ENCODE data around the gene UBE2G1.

The UBE2G1 gene

GRCh38 chr17:4334332-4334731 is 32.1 kb downstream of the UBE2G1 start:
- no peak for DNase-seq (ENCODE audit: low spot score)

DNA sequence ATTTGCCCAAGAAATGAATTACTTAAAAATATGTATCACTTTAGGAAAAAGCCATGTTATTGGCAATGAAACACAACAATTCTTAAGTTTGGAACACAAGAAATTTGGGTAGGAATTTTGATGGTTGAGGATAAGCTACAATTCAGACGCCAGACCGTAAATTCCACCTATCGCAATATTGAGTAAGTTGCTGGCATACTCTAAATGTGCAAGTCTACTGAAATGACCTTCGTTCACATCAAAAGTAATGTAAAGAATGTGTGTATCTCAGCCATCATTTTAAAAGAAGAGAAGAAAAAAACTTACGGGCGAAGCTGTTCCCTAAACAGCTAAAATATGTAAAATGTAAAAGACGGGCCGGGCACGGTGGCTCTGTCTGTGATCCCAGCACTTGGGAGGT is 33.4 kb downstream of the UBE2G1 start:
- no peak for DNase-seq (ENCODE audit: low spot score)

DNA sequence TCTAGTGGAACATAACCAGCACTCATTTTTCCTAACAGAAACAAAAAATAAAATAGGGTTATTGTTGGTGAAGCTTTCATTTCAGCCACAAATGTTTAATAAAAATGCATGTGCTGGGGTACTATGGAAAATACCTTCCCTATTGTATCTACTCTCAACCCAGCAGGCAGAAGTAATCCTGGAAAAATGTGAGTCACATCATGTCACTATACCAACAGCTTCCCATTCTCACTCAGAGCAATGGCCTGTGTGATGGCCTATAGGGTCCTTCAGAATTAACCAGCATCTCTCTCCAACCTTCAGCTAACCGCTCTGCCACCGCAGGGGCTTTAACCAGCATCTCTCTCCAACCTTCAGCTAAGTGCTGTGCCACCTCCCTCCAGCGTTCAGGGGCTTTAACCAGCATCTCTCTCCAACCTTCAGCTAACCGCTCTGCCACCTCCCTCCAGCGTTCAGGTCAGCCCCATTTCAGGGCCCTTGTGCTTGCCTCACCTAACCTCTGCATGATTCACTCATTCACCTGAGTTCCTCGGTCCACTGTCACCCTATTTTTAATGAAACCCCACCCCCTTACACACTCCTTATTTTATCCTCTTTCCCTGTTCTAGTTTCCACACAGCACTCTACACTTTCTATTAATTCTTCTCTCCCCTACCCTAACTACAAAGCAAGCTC is 34.0 kb downstream of the UBE2G1 start:
- DNase-seq (ENCODE audit: low spot score) = no peak

DNA sequence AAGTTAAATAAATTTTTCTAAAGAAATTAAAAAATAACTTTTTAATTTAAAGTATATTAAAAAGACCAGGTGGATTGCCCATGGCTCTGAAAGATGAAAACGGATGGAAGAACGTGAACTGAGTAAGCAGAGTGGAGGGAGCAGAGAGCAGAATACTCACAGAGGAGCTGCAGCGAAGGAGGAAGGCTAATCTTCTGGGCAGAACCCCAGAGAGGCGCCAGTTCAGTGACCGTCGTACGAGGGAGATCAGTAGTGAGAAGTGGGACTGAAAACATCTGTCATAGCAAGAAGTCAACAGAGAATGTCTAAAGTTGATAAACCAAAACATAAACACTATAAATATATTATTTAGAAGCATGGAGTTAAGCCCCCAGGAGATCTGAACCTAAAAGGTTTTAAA is 34.9 kb downstream of the UBE2G1 start:
- DNase-seq (ENCODE audit: low spot score) = no peak

- DNase-seq (ENCODE audit: low spot score) = no peak
Measured at GRCh38 chr17:4329838-4330237, 36.6 kb downstream of the UBE2G1 start.

DNA sequence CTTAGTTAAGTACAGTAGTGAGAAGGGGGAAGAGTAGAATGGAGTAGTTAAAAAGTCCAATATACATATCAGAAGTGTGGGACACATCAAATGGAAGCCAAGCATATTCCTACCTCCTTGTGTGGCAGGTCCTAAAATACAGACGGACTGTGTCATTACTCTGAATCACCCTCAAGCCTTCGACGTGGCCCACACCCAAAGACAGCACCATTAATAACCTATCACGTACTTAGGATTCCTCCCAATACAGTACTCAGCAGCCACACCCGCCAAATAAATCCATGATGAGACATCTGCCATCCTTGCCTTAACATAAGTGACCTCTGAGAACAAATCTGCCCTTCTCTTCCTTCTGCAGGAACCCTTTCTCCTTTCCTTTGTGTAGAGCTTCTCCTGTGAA is 38.9 kb downstream of the UBE2G1 start:
- no peak for DNase-seq (ENCODE audit: low spot score)

GRCh38 chr17:4326608-4327007 is 39.9 kb downstream of the UBE2G1 start:
- no peak for DNase-seq (ENCODE audit: low spot score)

DNA sequence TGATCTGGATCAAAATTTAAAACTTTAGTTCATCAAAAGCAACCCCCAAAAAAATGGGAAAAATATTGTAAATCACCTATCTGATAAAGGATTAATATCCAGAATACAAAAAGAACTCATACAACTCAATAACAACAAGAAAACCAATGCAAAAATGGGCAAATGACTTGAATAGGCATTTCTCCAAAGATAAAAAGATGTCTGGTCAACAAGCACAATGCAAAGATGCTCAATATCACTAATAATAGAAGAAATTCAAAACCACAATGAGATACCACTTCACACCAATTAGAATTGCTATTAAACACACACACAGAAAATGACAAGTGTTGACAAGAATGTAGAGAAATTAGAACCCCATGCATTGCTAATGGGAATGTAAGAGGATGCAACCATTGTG is 40.4 kb downstream of the UBE2G1 start:
- DNase-seq (ENCODE audit: low spot score) = no peak

GRCh38 chr17:4324463-4324862 is 42.0 kb downstream of the UBE2G1 start:
- no peak for DNase-seq (ENCODE audit: low spot score)

DNA sequence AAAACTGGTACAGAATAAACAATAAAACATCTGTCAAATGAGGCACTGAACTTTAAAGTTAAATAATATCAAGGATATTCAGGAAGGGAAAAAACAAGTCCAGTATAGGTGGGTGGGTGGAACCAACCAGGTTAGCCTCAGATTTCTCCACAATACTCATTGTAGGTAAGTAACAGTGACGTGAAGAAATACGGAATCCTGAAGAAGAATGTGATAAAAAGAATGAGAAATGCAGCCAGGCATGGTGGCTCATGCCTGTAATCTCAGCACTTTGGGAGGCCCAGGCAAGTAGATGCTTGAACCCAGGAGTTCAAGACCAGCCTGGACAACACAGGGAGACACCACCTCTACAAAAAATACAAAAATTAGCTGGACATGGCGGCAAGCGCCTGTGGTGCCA is 47.3 kb downstream of the UBE2G1 start:
- no peak for DNase-seq (ENCODE audit: low spot score)

GRCh38 chr17:4318596-4318995 is 47.9 kb downstream of the UBE2G1 start:
- no peak for DNase-seq (ENCODE audit: low spot score)

GRCh38 chr17:4318186-4318585 is 48.3 kb downstream of the UBE2G1 start:
- no peak for DNase-seq (ENCODE audit: low spot score)

DNA sequence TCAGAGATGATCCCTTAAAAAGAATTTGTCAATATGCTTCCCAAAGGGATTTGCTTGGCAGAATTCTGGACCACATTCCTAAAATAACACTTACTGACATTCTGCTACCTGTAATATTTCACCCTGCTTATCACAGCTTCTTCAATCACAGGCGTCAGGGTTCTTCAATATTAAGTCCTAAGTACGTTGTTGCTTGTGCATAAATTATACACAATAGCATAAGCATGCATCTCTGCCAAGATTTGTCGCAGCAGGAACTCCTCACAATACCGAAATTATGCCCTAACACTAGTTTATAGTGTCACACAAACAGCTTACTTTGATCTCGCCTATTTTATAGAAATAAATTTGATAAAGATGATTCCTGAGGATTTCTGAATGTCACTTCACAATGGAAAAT is 48.9 kb downstream of the UBE2G1 start:
- no peak for DNase-seq (ENCODE audit: low spot score)

GRCh38 chr17:4316648-4317047 is 49.8 kb downstream of the UBE2G1 start:
- no peak for DNase-seq (ENCODE audit: low spot score)

DNA sequence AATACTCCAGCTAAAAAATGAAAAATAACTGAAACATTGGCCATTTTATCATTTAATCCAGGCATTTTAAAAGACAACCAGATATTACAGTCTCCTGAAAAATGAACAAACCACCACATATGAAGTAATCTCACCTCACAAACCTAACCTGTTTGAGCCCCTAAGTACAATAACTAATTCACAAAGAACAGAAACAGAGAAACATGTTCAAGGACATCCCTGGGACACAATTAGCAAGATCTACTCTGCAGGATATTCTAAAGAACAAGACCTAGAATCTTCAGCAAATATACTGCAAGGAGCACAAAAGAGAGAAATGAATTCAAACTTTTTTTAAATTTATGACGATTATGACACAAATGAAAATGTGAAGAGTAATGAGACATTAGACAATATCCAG is 51.9 kb downstream of the UBE2G1 start:
- DNase-seq (ENCODE audit: low spot score) = no peak

GRCh38 chr17:4314179-4314578 is 52.3 kb downstream of the UBE2G1 start:
- no peak for DNase-seq (ENCODE audit: low spot score)

GRCh38 chr17:4313221-4314114 is 53.0 kb downstream of the UBE2G1 start:
- no peak for DNase-seq (ENCODE audit: low spot score)

- DNase-seq (ENCODE audit: low spot score) = no peak
Measured at GRCh38 chr17:4310354-4311060, 56.0 kb downstream of the UBE2G1 start.

- no peak for DNase-seq (ENCODE audit: low spot score)
Measured at GRCh38 chr17:4309897-4310296, 56.6 kb downstream of the UBE2G1 start.

GRCh38 chr17:4307179-4307930 is 59.1 kb downstream of the UBE2G1 start:
- DNase-seq (ENCODE audit: low spot score) = no peak

DNA sequence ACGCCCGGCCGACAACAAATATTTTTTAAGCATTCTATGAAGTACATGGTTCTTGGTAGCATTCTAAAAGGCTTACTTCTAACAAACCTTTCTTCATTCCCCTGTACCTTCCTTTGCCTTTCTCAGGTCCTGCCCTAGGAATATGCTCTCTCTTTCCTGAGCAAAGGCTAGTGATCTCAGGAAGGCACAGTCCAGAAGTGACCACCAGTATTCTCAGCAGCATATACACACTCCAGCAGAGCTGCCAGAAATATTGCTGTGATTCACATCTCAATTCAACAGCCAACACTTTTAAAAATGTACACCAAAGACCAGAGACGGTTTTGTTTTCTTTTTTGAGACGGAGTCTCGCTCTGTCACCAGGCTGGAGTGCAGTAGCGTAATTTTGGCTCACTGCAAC is 61.3 kb downstream of the UBE2G1 start:
- no peak for DNase-seq (ENCODE audit: low spot score)

- DNase-seq (ENCODE audit: low spot score) = no peak
Measured at GRCh38 chr17:4304417-4305027, 62.0 kb downstream of the UBE2G1 start.
